T1000 (cell line): ENCODE measurements around the gene LMTK2.

Experiments
- DNase-seq: peaks from one replicate; lab custom pipeline; 2025; ENCODE audit warnings: mixed read lengths; lab: John Stamatoyannopoulos, UW

Gene LMTK2

DNA sequence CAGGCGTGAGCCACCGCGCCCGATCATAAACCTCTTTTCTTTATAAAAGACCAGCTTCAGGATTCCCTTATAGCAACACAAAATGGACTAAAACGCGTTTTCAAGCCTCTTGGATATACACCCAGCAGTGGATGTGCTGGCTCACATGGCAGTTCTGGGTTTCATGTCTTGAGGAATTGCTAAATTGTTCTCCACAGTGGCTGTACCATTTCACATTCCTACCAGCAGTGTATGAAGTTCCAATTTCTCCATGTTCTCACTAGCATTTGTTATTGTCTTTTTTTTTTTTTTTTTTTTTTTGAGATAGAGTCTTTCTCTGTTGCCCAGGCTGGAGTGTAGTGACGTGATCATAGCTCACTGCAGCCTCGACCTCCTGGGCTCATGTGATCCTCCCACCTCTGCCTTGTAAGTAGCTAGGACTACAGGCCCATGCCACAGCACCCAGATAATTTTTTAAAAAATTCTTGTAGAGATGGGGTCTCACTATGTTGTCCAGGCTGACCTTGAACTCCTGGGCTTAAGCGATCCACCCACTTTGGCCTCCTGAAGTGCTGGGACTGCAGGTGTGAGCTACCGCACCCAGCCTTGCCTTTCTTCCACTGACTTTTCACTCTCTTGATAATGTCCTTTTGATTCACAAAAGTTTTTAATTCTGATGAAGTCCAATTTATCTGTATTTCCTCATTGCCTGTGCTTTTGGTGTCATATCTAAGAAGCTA lies 127.9 kb downstream of the LMTK2 start:
- DNase-seq = no peak

DNA sequence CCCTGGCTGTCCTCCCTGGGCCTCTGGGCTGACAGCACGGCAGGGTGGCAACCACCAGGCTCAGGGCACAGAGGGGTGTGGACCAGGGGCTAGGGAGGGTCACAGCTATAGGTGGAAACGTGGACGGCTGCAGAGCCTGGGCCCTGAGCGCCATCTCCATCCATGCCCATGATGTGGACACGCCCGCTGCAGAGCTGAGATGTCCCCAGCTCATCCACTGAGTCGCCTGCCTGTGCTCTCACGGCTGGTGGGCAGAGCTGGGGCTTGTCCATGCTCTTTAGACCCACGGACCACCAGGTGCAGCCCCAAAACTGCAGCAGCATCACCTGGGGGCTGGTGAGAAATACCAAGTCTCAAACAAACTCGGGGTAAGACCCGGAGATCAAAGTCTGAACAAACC lies 129.2 kb downstream of the LMTK2 start:
- no peak for DNase-seq

DNA sequence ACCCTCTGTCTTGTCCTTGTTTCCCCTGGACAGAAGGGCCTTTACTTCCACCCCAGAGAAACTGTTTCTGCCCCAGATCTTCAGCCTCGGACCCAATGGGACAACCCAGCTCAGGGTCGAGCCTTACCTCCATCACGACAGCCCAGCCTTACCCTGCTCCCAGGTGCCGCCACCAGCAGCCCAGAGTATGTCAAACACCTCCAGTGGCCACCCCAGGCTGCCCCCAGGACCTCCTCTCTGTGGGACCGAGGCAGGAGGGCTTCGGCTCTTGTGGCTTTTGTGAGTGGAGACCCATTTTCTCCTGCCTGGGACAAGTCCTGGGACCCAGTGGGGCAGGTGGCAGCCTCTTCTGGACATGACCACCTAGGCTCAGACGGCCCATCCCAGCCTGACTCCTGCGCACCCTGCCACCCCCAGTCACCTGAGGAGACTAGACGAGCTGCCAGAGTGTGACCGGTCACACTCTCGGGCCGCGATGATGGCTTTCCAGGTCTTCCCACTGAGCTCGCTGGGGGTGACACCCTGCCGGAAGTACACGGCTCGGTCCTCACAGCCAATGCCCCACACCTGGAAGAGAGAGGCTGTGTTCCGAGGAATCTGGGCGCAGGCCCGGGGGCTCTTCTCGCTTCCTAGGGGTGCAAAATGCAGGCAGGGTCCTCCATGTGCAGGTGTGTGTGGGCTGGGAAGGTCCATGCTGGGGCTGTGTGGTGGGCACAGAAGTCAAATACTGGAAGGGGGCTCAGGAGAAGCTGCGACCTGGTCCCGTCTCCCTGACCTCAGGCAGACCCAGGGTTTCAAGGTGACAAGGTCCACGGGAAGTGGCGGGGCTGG lies 129.9 kb downstream of the LMTK2 start:
- DNase-seq = no peak

DNA sequence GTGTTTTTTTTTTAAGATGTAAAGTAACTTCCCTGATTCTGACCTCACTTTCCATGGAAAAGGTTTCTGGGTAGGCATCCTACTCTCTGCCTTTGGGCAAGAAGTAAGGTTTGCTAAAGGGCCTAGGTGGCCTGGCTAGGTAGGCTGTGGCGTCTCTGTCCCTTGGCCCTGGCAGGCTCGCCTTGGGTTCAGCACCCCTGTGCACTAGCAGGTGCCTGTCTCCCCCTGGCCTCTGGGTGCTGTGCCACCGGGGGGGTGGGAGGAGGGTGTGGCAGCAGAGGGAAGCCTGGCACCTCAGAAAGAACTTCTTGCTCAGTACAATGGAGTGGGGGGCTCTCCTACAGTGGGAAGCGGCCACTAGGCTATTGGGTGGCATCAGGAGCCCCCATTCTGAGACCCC lies 131.4 kb downstream of the LMTK2 start:
- DNase-seq = no peak

- DNase-seq = no peak
Measured at GRCh38 chr7:98238976-98239375, 132.3 kb downstream of the LMTK2 start.

GRCh38 chr7:98240961-98241673 lies 134.5 kb downstream of the LMTK2 start:
- no peak for DNase-seq

- DNase-seq = no peak
Measured at GRCh38 chr7:98241674-98242241, 135.1 kb downstream of the LMTK2 start.

DNA sequence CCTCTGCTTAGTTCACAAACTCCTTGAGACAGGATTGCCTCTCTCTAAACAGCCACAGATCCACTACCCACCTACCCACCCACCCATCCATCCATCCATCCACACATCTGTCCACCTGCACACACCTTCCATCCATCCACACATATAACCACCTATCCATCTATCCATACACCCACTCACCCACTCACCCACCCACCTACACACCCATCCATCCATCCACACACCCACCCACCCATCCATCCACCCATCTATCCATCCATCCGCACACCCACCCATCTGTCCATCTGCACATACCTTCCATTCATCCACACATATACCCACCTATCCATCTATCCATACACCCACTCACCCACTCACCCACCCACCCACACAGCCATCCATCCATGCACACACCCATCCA lies 135.7 kb downstream of the LMTK2 start:
- DNase-seq = no peak

- DNase-seq = no peak
Measured at GRCh38 chr7:98242934-98243333, 136.3 kb downstream of the LMTK2 start.

GRCh38 chr7:98244871-98245270 lies 138.2 kb downstream of the LMTK2 start:
- no peak for DNase-seq

DNA sequence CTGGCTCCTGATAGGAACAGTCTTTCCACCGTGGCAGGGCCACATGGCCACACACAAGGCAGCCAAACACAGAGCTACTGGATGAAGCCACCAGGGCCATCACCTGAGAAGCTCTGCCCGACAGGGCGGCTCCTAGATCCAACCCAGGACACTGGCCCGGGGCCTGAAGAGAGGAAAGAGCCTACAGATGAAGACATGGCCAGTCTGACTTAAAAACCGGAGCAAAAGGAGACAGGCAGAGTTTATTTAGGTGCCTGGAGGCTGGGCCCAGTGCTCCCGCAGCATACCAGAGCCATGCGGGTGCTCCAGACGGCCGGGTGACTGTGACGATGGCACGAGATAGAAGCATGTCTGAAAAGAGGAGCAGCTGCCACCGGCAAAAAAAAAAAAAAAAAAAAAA lies 141.5 kb downstream of the LMTK2 start:
- no peak for DNase-seq

DNA sequence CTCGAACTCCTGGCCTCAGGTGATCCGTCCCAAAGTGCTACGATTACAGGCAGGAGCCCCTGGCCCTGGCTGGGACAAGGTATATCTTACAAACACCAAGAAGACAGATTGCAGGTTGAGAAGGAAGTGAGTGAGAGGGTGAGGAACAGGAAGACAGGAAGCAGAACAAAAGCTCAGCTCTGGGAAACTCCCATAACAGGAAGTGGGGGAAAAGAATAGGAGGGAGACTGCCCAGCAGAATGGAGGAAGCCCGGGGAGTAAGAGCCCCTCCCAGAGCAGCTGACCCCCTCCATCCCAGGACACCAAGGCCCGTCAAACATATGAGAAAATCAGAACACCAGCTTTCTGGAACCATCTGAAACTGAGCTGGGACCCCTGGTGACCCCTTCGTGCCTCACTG lies 142.4 kb downstream of the LMTK2 start:
- no peak for DNase-seq

GRCh38 chr7:98250789-98251188 lies 144.1 kb downstream of the LMTK2 start:
- no peak for DNase-seq

DNA sequence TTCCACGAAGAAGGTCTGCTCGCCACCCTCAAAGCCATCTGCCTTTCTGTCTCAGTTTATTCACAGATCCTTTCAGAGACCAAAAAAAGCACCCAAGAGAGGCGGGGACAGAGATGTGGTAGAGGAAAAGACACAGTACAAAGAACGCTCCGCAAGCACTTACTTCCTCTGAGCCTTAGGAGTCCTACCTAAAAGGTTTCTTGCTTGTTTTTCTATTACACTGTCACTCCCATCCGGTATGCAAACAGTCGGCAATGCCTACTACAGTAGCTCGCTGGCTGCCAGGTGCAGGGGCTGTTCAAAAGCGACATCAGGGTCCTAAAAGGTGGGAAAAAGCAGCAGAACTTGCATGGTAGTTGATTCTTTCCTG lies 144.6 kb downstream of the LMTK2 start:
- DNase-seq = no peak

DNA sequence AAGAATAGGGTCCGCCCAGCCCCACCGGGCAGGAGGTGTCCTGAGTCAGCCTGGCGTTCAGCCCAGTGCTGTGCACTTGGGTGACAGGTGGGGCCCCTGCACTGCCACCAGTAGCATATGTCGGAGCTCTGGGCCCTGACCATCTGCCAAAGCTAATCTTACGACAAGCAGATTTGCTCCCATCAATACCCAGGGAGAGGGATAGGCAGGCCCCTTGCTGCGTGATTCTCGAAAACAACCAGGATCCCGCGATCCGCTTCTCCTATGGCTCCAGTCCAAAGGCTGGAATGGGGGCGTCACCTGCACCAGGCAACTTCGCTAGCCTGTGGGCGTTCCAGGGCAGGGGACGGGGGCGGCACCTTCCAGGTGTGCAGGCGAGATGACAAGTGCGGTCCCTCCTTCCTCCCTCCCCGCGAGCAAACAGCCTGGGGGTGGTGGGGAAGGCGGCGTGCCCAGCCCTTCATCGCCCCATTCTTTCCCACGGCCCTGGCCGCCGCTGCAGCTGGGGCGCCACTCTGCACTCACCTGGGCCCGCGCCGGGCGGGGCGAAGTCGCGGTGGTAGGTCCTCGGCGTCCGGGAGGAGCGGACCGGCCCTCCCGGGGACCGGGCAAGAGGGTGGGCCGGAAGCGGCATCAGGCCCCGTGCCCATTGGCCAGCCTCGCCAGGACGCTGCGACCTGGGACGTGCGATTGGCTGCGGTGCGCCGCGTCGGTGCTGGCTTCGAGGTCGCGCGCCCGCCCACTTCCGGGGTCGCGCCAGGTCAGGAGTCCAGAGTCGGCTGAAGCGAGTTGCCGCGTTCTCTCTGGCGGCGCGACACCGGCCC lies 145.2 kb downstream of the LMTK2 start, which contains the start of gene TECPR1:
TSS of gene TECPR1 (minus strand) at position 632 of the 824 bp plus-strand sequence. CDS start 6,086 bp downstream, outside the sequence.
- DNase-seq = peak; percentile 65

DNA sequence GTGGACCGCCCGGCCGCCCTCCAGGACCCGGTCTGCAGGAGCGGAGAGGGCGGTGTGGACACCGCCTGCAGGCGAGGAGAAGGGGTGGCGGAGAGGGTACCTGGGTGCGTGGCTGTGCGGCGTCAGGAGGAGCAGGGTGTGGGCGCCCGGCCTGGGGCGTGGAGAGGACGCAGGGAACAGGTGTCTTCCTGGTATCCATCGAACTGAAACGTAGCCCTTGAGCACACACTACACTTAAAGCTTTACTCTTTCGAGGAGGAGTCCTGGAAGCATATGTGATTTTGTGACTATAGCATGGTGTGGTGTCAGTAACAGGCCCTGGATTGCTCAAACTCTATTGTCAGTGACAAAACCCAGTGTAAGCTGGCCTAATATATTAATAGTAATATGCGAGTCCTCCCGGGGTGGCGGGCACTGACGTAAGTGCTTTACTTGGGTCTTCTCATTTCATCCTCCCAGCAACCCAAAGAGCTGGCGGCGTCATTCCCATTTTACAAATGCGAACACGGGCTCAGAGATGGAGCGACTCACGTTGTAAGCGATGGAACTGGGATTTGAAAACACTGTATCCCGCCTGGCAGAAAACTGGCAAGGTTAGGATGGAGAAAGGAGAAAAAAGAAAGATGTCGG lies 145.9 kb downstream of the LMTK2 start:
- DNase-seq = no peak

- no peak for DNase-seq
Measured at GRCh38 chr7:98254516-98254915, 147.9 kb downstream of the LMTK2 start.

- DNase-seq = no peak
Measured at GRCh38 chr7:98254951-98255610, 148.4 kb downstream of the LMTK2 start.

DNA sequence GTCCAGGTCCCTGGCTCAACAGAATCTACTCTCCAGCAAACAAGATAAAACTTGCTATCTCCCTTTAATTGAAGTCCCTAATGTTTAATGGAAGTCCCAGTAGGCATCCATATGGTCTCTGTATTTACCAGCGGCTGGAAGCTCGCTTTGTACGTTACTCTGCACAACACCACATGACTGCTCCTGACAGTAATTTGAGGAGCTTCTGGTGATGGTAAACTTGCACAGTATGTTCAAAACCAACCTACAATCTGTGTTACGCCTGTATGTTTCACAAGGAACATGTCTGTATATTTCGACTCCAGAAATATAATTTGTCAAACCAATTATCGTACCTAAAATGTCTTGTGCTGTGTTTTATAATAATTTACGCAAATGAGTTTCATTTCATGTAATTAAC lies 149.8 kb downstream of the LMTK2 start:
- no peak for DNase-seq

- no peak for DNase-seq
Measured at GRCh38 chr7:98257701-98258100, 151.0 kb downstream of the LMTK2 start.
